D721Med (cell line): ENCODE measurements around the gene DCST2.

Experiments
- DNase-seq: peaks from one replicate; pipeline ENCODE4 v3.0.0; 2011; ENCODE audit warnings: low spot score; ENCODE audit not compliant: insufficient read length
- FAIRE-seq: peaks from 2 replicates; lab custom pipeline; 2011; peaks lifted over from hg19 to GRCh38; lab: Jason Lieb, UNC
- CTCF ChIP-seq: IDR thresholded peaks from 2 replicates; pipeline ENCODE4 v1.5.1; 2012; ENCODE audit warnings: mild to moderate bottlenecking, control low read depth; ENCODE audit not compliant: insufficient read depth; ENCODE audit errors: missing control alignments

Gene DCST2

GRCh38 chr1:154968731-154969130 lies 64.8 kb downstream of the DCST2 start:
- FAIRE-seq (no peak), DNase-seq (no peak)
- no peak for TF ChIP-seq CTCF
